Measurements from ENCODE around the gene GMDS.

The GMDS gene

GRCh38 chr6:1618311-1619097 is 626.9 kb downstream of the GMDS start:
- DNase-seq = peak in 1 of 42 donors; percentile 8
- intact Hi-C loops (cut with DNase I) = no loop called here

- DNase-seq = peak in 2 of 42 donors; percentile 4 to 8
- intact Hi-C loops (cut with DNase I) = no loop called here
These were observed 627.7 kb downstream of the GMDS start for GRCh38 chr6:1617466-1618310.

- intact Hi-C loops (cut with DNase I) = no loop called here
- DNase-seq = peak in 1 of 42 donors; percentile 0
These were observed 628.5 kb downstream of the GMDS start for GRCh38 chr6:1616701-1617463.

- DNase-seq = peak in 1 of 42 donors; percentile 10
- intact Hi-C loops (cut with DNase I) = no loop called here
These were observed 629.5 kb downstream of the GMDS start for GRCh38 chr6:1615853-1616420.

- DNase-seq = peak in 1 of 42 donors; percentile 1
- intact Hi-C loops (cut with DNase I) = no loop called here
These were observed 630.1 kb downstream of the GMDS start for GRCh38 chr6:1615151-1615852.

GRCh38 chr6:1614448-1615150 is 630.8 kb downstream of the GMDS start:
- intact Hi-C loops (cut with DNase I) = no loop called here
- peak in 1 of 42 donors; percentile 14 for DNase-seq

- intact Hi-C loops (cut with DNase I) = no loop called here
- DNase-seq = no peak
These were observed 631.5 kb downstream of the GMDS start for GRCh38 chr6:1613688-1614447.

- no peak for DNase-seq
- intact Hi-C loops (cut with DNase I) = no loop called here
These were observed 632.1 kb downstream of the GMDS start for GRCh38 chr6:1613346-1613687.

GRCh38 chr6:1612974-1613306 is 632.5 kb downstream of the GMDS start:
- no peak for DNase-seq
- intact Hi-C loops (cut with DNase I) = no loop called here

GRCh38 chr6:1612299-1612973 is 633.0 kb downstream of the GMDS start:
- intact Hi-C loops (cut with DNase I) = no loop called here
- no peak for DNase-seq

GRCh38 chr6:1611572-1612298 is 633.7 kb downstream of the GMDS start:
- intact Hi-C loops (cut with DNase I) = no loop called here
- DNase-seq = peak in 1 of 42 donors; percentile 11

- no peak for DNase-seq
- intact Hi-C loops (cut with DNase I) = no loop called here
These were observed 634.2 kb downstream of the GMDS start for GRCh38 chr6:1611322-1611571.

GRCh38 chr6:1610497-1611321 is 634.7 kb downstream of the GMDS start:
- intact Hi-C loops (cut with DNase I) = no loop called here
- DNase-seq = peak in 1 of 42 donors; percentile 16

GRCh38 chr6:1609648-1610496 is 635.5 kb downstream of the GMDS start, which contains the start of gene FOXC1:
FOXC1 (plus strand) TSS chr6:1609915; CDS start chr6:1610446, 531 bp downstream.
- peak in 29 of 42 donors; percentile 19 to 71 (median 41) for DNase-seq
- intact Hi-C loops (cut with DNase I) = loop anchor here (5.0 kb wide), 1 partner anchor 492 kb away; no protein-coding TSS in a partner anchor
